Smooth muscle cell (in vitro differentiated cells): ENCODE data around the gene UTS2R. TPM values are rescaled to one million over a fixed set of nuclear protein-coding genes. Genes with fewer than 3 reads are reported as not detected.
A peak's percentile ranks its signal among the peaks of the same experiment; 100 is the strongest.

ENCODE experiments used
- DNase-seq: peaks from one replicate; lab custom pipeline; 2025; ENCODE audit not compliant: unreplicated experiment; lab: John Stamatoyannopoulos, UW
- H2AFZ ChIP-seq: fragments of 200-600 bp; sonication (generic); 2 replicates; pipeline ENCODE4 v1.6.0; 2016; ENCODE audit warnings: antibody characterized with exemption, low read depth, mild to moderate bottlenecking
- H3F3A ChIP-seq: fragments of 200-600 bp; sonication (generic); 2 replicates; pipeline ENCODE4 v1.6.0; 2017; ENCODE audit warnings: antibody characterized with exemption, low read depth
- H3K27ac ChIP-seq: fragments of 200-600 bp; sonication (generic); 2 replicates; pipeline ENCODE4 v1.5.1; 2016; ENCODE audit warnings: low read depth, mild to moderate bottlenecking
- H3K27me3 ChIP-seq: fragments of 200-600 bp; sonication (generic); 2 replicates; pipeline ENCODE4 v1.6.1; 2016; ENCODE audit warnings: low read depth, mild to moderate bottlenecking
- H3K36me3 ChIP-seq: fragments of 200-600 bp; sonication (generic); 2 replicates; pipeline ENCODE4 v1.5.1; 2016; ENCODE audit warnings: low read depth
- H3K4me1 ChIP-seq: fragments of 200-600 bp; sonication (generic); 2 replicates; pipeline ENCODE4 v1.5.1; 2016; ENCODE audit warnings: low read depth
- H3K4me2 ChIP-seq: fragments of 200-600 bp; sonication (generic); 2 replicates; pipeline ENCODE4 v1.6.0; 2016; ENCODE audit warnings: mild to moderate bottlenecking
- H3K4me3 ChIP-seq: fragments of 200-600 bp; sonication (generic); 2 replicates; pipeline ENCODE4 v1.5.1; 2016; ENCODE audit warnings: mild to moderate bottlenecking
- H3K79me2 ChIP-seq: fragments of 200-600 bp; sonication (generic); 2 replicates; pipeline ENCODE4 v1.6.0; 2016; ENCODE audit warnings: low read depth, mild to moderate bottlenecking
- H3K9ac ChIP-seq: fragments of 200-600 bp; sonication (generic); 2 replicates; pipeline ENCODE4 v1.6.0; 2016; ENCODE audit warnings: low read depth
- H3K9me3 ChIP-seq: fragments of 200-600 bp; sonication (generic); replicated peaks from 2 replicates; pipeline ENCODE4 v1.5.1; 2016; ENCODE audit warnings: low read depth
- H4K20me1 ChIP-seq: fragments of 200-600 bp; sonication (generic); 2 replicates; pipeline ENCODE4 v1.6.0; 2016; ENCODE audit warnings: low read depth
- WGBS: methylation state at CpG from one replicate; pipeline ENCODE4 v1.1.7; 2016; ENCODE audit warnings: low lambda C conversion rate; 5-methylcytosine and 5-hydroxymethylcytosine counted together
- polyA plus RNA-seq: library from polyadenylated mRNA; unstranded; fragments of >200 nt; fragmentation: Nextera tagmentation; extraction: Ambion mirVana; gene quantifications from 2 replicates; pipeline ENCODE4 v1.2.1, GENCODE V29; 2016
- total RNA-seq: library from RNA; depleted of rRNA; stranded (reverse); fragments of >200 nt; gene quantifications from 2 replicates; pipeline ENCODE4 v1.2.3, GENCODE V29; 2014
- TF ChIP-seq, protein P1 (sequence below): fragments of 200-600 bp; sonication (generic); IDR thresholded peaks from 2 replicates; pipeline ENCODE4 v1.5.1; 2017; ENCODE audit warnings: borderline replicate concordance, mild to moderate bottlenecking, antibody characterized with exemption; ENCODE audit not compliant: insufficient read depth, poor library complexity, severe bottlenecking

UTS2R gene
- total and polyA plus RNA-seq, 2 experiments from 2014 or later: not detected

DNA sequence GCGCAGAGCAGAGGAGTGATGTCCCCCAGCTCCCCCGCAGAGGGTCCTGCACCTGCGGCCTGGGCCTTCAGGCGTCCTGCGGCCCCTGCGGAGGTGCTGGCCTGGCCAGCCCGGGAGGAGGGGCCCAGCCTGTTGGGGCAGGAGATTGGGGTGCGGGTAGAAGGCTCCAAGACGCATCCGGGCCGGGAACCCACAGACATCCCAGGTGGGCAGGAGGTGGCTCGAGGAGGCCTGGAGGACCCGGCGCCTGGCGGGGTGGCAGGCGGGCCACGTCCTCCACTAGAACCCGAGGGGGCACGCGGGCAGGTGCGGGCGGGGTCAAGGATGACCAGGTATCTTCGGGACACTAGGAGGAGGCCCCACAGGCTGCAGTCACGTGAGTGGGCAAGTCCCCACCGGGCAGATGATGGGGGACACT lies 37.4 kb upstream of the UTS2R start:
- DNase-seq: no peak
- Histone ChIP-seq H3K4me2 (peak overlapping the region; percentile 88), H3K36me3 (no peaks in the 10 kb centered on the region), H3K4me1 (peaks cover 11% of the 10 kb centered on the region), H3K9ac (no peak overlapping the region), H3K4me3 (peak overlapping the region; percentile 58), H3K79me2 (no peaks in the 10 kb centered on the region), H4K20me1 (no peaks in the 10 kb centered on the region), H3K9me3 (no peaks in the 10 kb centered on the region), H3K27ac (no peak overlapping the region), H3F3A (no peaks in the 10 kb centered on the region), H3K27me3 (peaks cover 32% of the 10 kb centered on the region), H2AFZ (no peak overlapping the region)
- TF ChIP-seq, protein P1, sequence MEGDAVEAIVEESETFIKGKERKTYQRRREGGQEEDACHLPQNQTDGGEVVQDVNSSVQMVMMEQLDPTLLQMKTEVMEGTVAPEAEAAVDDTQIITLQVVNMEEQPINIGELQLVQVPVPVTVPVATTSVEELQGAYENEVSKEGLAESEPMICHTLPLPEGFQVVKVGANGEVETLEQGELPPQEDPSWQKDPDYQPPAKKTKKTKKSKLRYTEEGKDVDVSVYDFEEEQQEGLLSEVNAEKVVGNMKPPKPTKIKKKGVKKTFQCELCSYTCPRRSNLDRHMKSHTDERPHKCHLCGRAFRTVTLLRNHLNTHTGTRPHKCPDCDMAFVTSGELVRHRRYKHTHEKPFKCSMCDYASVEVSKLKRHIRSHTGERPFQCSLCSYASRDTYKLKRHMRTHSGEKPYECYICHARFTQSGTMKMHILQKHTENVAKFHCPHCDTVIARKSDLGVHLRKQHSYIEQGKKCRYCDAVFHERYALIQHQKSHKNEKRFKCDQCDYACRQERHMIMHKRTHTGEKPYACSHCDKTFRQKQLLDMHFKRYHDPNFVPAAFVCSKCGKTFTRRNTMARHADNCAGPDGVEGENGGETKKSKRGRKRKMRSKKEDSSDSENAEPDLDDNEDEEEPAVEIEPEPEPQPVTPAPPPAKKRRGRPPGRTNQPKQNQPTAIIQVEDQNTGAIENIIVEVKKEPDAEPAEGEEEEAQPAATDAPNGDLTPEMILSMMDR: no peak
- WGBS: 88% methylated on average over 22 of the region's 25 CpGs

DNA sequence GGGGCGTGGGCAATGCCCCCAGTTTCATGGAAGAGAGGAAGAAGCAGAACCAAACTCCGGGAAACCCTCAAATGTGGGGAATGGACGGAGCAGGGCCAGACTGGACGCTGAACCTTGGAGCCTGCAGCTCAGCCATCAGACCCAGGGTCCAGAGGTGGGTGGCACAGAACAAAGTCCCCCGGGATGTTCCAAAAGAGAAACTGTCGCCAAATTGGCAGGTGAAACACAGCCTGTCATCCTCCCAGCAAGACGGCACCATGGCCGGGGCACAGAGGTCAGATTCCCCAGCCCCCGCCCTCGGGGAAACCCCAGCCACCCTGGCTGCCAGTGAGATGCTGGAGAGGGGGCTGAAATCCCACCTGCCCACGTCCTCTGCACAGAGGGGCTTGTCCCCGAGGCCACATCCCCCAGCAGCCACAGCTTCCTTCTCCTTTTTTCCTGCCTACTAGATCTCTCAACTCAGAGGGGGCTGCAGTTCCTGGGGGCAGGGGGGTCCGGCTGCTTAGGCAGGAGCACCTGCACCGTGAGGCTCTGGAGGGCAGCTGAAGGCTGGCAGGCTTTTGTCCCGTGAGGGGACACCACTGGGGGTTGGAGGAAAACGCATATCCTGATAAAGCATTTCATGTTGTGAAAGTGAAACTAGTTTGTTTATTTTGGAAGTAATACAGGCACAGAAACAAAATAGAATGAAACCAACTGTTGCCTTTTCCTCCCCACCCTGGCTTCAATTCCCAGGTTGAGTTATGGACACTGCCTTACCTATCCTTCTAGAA lies 36.8 kb upstream of the UTS2R start:
- Histone ChIP-seq H3K9ac (no peak overlapping the region), H3K4me3 (no peak overlapping the region), H3K4me1 (peaks cover 15% of the 10 kb centered on the region), H2AFZ (no peak overlapping the region), H3K79me2 (no peaks in the 10 kb centered on the region), H3K27ac (no peak overlapping the region), H3F3A (no peaks in the 10 kb centered on the region), H3K4me2 (no peak overlapping the region), H3K9me3 (no peaks in the 10 kb centered on the region), H4K20me1 (no peaks in the 10 kb centered on the region), H3K27me3 (peaks cover 32% of the 10 kb centered on the region), H3K36me3 (no peaks in the 10 kb centered on the region)
- 81% methylated on average over 16 of the region's 16 CpGs for WGBS
- DNase-seq: no peak
- TF ChIP-seq, protein P1: no peak

DNA sequence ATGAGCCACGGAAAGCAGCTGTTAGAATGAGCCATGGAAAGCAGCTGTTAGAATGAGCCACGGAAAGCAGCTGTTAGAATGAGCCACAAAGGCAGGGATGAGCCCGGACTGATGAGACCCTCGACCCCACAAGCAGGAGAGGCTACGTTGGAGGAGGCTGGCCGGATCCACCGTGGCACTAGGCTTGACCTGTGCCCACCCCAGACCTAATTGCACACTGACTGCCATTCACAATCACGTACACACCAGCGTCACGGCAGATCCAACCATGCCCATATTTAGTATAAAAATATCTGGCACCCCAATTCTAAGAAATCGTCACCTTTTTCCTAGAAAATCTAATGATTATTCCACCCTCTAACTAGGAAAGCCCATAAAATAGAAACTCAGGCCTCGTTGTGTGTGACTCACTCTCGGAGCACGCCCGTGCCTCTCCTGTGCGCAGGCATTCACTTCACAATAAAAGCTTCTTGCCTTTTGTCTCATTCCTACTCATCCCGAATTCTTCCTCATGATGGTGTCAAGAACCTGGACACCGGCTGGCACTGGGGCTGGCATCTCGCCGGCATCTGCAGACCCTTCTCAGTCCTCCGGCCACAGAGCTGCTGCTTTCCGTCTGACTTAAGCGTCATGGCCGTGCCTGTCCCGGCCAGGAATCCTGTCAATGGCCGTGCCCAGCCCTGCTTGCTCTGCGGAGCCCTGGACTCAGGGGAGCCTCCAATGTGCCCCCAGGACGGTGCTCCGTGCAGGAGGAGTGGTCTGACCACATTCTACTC lies 32.5 kb upstream of the UTS2R start:
- Histone ChIP-seq H3K27ac (no peak overlapping the region), H3K4me3 (peak overlapping the region; percentile 38)

More for the DNA sequence above, 32.5 kb upstream of the UTS2R start:
- H2AFZ ChIP-seq: peak overlapping the region; percentile 96
- H3K9me3 ChIP-seq: no peaks in the 10 kb centered on the region
- H3K36me3 ChIP-seq: no peaks in the 10 kb centered on the region
- no peak for DNase-seq
- peak overlapping the region; percentile 80 for H3K4me2 ChIP-seq
- no peaks in the 10 kb centered on the region for H3F3A ChIP-seq
- TF ChIP-seq, protein P1: no peak
- peak overlapping the region; percentile 39 for H3K9ac ChIP-seq
- WGBS: 24% methylated on average over 29 of the region's 29 CpGs
- H4K20me1 ChIP-seq: no peaks in the 10 kb centered on the region
- peaks cover 10% of the 10 kb centered on the region for H3K27me3 ChIP-seq
- H3K4me1 ChIP-seq: peaks cover 10% of the 10 kb centered on the region
- H3K79me2 ChIP-seq: no peaks in the 10 kb centered on the region
